ENCODE data around the gene FNDC5.
"Not testable (repeated sequence)": the region's sequence is repeated elsewhere in the genome, so short reads cannot be mapped to it uniquely, and the experiment has no call there.

FNDC5 gene

GRCh38 chr1:32870615-32871363, at the start of gene FNDC5:
Gene FNDC5 (minus strand): TSS chr1:32870912.
- DNase-seq, result no peak

DNA sequence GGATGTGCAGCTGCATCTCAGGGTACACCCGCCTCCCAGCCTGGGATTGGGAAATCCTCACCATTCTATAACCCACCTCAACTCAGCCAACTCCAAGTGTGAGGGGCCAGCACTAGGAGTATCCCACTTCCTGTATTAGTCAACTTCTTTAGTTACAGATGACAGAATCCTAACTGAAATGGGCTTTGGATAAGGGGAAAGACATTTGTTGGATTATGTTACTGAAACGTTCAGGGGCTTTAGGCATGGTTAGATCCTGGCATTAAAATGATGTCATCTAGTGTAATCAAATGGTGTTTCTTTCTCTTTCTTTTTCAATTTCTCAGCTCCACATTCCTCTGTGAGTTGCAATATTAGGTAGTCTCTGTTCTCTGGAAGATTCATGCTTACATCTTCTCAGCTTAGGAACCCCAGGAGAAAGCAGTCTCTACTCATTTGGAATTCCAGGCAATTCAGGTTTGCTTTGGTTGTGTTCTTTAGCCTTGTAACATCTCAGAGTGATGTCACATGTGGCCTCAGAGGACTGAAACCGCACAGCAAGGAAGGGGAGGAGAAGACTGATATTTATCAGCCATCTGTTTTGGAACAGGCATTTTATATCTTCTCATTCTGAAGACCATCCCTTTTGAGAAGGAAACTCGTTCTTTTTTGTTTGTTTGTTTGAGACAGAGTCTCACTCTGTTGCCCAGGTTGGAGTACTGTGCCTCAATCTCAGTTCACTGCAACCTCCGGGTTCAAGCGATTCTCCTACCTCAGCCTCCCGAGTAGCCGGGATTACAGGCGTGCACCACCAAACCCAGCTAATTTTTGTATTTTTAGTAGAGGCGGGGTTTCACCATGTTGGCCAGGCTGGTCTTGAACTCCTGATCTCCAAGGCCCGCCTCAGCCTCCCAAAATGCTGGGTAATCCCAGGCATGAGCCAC, 49.4 kb upstream of the FNDC5 start:
- no peak for DNase-seq

- no peak for DNase-seq
Observed at GRCh38 chr1:32918179-32918578, 47.5 kb upstream of the FNDC5 start.

- DNase-seq, result no peak
Observed at GRCh38 chr1:32917521-32917920, 46.8 kb upstream of the FNDC5 start.

- DNase-seq, result peak; percentile 27 to 60
Observed at GRCh38 chr1:32915766-32916706, 45.3 kb upstream of the FNDC5 start.

GRCh38 chr1:32910319-32910718, 39.6 kb upstream of the FNDC5 start:
- no peak for DNase-seq

DNA sequence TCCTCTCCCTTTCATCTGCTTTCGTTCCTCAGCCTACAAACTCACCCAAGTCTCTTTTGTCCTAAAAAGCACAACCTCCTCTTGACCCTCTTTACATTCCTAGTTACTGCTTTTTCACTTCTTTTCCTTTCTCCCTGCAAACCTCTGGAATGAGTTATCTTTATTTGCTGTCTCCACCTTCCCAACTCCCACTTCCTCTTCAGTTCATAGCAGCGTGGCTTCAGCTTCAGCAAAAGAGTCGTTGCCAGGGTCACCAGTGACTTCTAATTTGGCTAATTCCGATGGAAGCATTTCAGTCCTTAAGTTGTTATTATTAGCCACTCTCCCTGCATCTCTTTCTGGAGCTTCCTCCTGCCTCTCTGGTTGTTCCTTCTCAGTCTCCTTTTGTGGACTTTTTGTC, 36.7 kb upstream of the FNDC5 start:
- DNase-seq, result no peak

DNA sequence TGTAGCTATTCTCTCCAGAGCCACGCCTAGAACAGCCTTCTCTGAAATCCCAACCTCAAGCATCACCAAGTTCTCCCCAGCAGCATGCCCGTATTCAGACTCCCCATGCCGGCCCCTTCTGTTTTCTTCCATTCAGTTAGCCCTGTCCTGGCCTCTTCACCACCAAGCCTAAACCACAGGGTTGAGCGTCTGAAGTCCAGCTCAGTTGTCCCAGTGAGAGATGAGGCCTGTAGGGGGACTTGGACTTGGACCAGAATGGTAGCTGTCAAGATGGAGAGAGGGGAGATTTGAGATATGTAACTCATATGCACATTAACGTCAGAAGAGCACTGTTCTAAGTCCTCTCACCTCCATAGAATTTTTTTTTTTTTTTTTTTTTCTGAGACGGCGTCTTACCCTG, 35.9 kb upstream of the FNDC5 start:
- DNase-seq, result no peak

DNA sequence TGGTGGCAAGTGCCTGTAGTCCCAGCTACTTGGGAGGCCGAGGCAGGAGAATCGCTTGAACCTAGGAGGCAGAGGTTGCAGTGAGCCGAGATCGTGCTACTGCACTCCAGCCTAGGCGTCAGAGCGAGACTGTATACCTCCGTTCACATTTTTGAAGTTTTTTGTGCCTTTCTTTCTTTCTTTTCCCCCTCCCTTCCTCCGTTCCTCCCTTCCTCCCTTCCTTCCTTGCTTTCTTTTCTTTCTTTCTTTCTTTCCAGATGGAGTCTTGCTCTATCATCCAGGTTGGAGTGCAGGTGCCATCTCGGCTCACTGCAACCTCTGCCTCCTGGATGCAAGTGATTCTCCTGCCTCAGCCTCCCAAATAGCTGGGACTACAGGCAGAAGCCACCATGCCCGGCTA, 34.9 kb upstream of the FNDC5 start:
- not testable (repeated sequence) for DNase-seq

DNA sequence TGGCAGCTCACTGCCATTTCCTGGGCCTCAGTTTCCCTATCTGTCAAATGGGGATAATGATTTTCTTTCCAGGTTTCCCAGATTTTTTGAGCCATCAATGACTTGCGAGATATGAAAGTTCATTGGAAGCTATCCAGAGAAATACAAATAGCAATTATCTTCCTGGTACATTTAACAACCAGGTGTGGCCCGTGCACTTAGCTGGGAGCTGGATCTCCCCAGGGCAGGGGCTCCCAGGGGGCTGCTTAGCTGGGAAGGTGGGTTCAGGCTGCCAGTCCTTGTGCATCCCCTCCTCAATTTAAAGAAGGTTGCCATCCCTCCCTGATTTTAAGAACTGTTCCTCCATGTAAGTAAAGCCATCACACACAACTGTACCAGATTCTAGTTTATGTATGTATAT, 34.1 kb upstream of the FNDC5 start:
- no peak for DNase-seq

DNA sequence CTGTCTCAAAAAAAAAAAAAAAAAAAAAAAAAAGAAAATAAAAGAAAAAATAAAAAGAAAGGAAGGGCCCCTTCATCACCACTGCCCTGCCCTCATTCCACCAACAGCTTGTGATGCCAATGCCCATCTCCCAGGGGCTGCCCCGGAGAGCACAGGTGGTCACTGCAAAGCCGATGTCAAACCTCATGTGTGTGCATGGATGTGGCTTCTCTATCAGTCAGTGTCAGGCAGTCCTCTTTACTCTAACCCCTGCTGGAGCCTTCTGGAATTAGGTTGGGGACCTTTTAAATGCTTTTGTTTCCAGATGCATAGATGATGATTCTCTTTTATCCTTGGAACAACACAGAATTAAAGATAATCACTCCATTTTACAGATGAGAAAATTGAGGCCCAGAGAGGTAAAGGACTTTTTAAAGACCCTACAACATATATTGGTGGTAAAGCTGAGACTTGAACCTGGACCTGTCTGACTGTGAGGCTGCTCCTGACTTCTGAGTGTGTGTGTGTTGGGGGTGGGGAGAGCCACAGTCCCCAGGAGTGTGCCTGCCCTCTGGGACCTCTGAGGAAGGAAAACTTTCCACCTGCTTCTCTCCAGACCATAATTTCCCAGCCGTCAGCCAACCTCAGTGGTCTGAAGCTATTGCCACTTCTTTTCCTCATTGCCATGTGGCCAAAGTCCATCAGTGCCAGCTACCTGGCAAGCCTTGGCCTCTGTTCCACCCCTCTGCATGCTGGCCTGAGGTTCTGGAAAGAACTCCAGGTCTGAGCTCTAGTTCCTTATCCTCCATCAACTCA, 33.5 kb upstream of the FNDC5 start:
- no peak for DNase-seq

DNA sequence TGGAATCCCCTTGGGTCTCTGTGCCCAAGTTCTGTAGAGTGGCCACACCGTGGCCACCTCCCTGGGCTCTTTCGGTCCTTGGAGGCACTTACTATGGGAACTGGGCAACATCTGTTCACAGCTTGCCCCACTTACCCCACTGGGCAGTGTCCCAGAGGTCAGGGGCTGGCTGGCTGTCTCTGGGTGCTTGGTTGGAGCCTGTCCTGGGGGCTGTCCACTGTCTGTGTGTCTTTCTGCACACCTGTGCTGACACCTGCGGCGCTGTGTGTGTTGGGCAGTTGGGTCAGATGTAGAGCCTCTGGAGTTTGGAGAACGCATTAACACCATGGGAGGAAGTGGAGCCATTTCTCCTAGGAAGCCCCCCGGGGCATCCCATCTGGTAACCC, 31.8 kb upstream of the FNDC5 start:
- no peak for DNase-seq

GRCh38 chr1:32901823-32902534, 31.3 kb upstream of the FNDC5 start:
- DNase-seq, result no peak

- no peak for DNase-seq
Observed at GRCh38 chr1:32900956-32901822, 30.5 kb upstream of the FNDC5 start, which contains the start of gene TMEM54. Gene TMEM54 (minus strand): TSS chr1:32901389. CDS start chr1:32901238, 151 bp downstream.

GRCh38 chr1:32900371-32900955, 29.8 kb upstream of the FNDC5 start:
- no peak for DNase-seq

GRCh38 chr1:32899586-32900296, 29.0 kb upstream of the FNDC5 start:
- DNase-seq, result no peak

DNA sequence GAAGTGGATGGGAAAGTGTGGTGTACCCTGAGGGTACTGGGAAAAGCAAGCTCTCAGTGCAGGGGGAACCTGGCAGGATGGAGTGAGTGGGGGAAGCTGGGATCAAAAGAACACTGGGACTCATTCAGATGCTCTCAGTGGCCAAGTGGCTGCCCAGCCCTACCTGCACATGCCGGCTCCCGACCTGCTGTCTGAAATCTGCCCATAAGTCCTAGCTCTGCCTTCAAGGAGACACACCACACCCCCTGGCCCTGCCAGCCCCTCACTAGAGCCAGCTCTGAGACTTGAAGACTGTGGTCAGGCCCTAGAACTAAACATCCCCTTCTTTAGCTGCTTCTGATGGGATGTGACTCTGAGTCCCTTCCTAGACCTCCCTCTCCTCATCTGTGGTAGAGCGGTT, 28.2 kb upstream of the FNDC5 start:
- DNase-seq, result no peak

GRCh38 chr1:32898056-32898455, 27.3 kb upstream of the FNDC5 start:
- DNase-seq, result no peak

All from inflammatory macrophage treated with lipopolysaccharide for 1 hour (primary cell).